ENCODE results near the gene NAV2. TPM values are rescaled to one million over a fixed set of nuclear protein-coding genes. Genes with fewer than 3 reads are reported as not detected.

The NAV2 gene
- total RNA-seq, 2 donors from 2014 or later, result 26.4 to 35.5 TPM

GRCh38 chr11:20022363-20023081, 309.9 kb downstream of the NAV2 start:
- no peaks in the 10 kb centered on the region for H3K9me3 ChIP-seq
- no peaks in the 10 kb centered on the region for H3K27me3 ChIP-seq
- intact Hi-C loops (cut with DNase I), result no loop called here
- ATAC-seq (peak; percentile 73), DNase-seq (peak; percentile 33 to 51 (median 46))
- peaks cover 52% of the 10 kb centered on the region for H3K4me1 ChIP-seq
- H3K27ac ChIP-seq, result peak overlapping the region; percentile 44 to 68 (median 56)
- H3K4me3 ChIP-seq, result peak overlapping the region in 1 of 2 donors; percentile 1
- H3K36me3 ChIP-seq (replicated peaks in 1 of 2; ENCODE audit: insufficient read depth in 1 of 2, low read depth in 2 of 2), result no peaks in the 10 kb centered on the region
- WGBS, 2 donors, result 37 to 41% methylated on average over 10 of the region's 10 CpGs
- TF ChIP-seq CTCF (IDR thresholded peaks at IDR 0.05), result no peak
- peak in 2 of 3 donors; percentile 33 to 39 for TF ChIP-seq POLR2A (IDR thresholded peaks at IDR 0.05)

- 26 to 27% methylated on average over 5 to 6 of the region's 6 CpGs for WGBS, 2 donors
- Histone ChIP-seq H3K9me3 (no peaks in the 10 kb centered on the region), H3K36me3 (replicated peaks in 1 of 2; ENCODE audit: insufficient read depth in 1 of 2, low read depth in 2 of 2) (no peaks in the 10 kb centered on the region), H3K4me1 (peaks cover 58% of the 10 kb centered on the region), H3K27me3 (no peaks in the 10 kb centered on the region), H3K4me3 (peak overlapping the region in 1 of 2 donors; percentile 1), H3K27ac (peak overlapping the region; percentile 44 to 68 (median 56))
- ATAC-seq, result peak; percentile 33
- DNase-seq, result no peak
- no peak for TF ChIP-seq CTCF (IDR thresholded peaks at IDR 0.05)
- TF ChIP-seq POLR2A (IDR thresholded peaks at IDR 0.05), result no peak
- intact Hi-C loops (cut with DNase I), result no loop called here
Observed at GRCh38 chr11:20023082-20023426, 310.4 kb downstream of the NAV2 start.

GRCh38 chr11:20024172-20024935, 311.7 kb downstream of the NAV2 start:
- H3K4me3 ChIP-seq, result no peak overlapping the region
- intact Hi-C loops (cut with DNase I), result no loop called here
- WGBS, 2 donors, result 44 to 62% methylated on average over 6 of the region's 6 CpGs
- H3K4me1 ChIP-seq, result peaks cover 64% of the 10 kb centered on the region
- H3K36me3 ChIP-seq (replicated peaks in 1 of 2; ENCODE audit: insufficient read depth in 1 of 2, low read depth in 2 of 2), result no peaks in the 10 kb centered on the region
- TF ChIP-seq POLR2A (IDR thresholded peaks at IDR 0.05) (no peak), CTCF (IDR thresholded peaks at IDR 0.05) (no peak)
- H3K9me3 ChIP-seq, result no peaks in the 10 kb centered on the region
- ATAC-seq (no peak), DNase-seq (no peak)
- peak overlapping the region; percentile 26 to 68 (median 56) for H3K27ac ChIP-seq
- no peaks in the 10 kb centered on the region for H3K27me3 ChIP-seq

- intact Hi-C loops (cut with DNase I), result no loop called here
- H3K9me3 ChIP-seq, result no peaks in the 10 kb centered on the region
- DNase-seq (no peak), ATAC-seq (no peak)
- H3K36me3 ChIP-seq (replicated peaks in 1 of 2; ENCODE audit: insufficient read depth in 1 of 2, low read depth in 2 of 2), result no peaks in the 10 kb centered on the region
- H3K27me3 ChIP-seq, result no peaks in the 10 kb centered on the region
- peaks cover 72% of the 10 kb centered on the region for H3K4me1 ChIP-seq
- TF ChIP-seq POLR2A (IDR thresholded peaks at IDR 0.05) (no peak), CTCF (IDR thresholded peaks at IDR 0.05) (no peak)
- H3K27ac ChIP-seq, result no peak overlapping the region
- H3K4me3 ChIP-seq, result no peak overlapping the region
- whole genome bisulfite sequencing, 2 donors, result 79 to 84% methylated on average over 8 of the region's 8 CpGs
Observed at GRCh38 chr11:20025332-20025840, 312.7 kb downstream of the NAV2 start.

Data from body of pancreas (tissue), 4 donors.